Activated CD4-positive, alpha-beta memory T cell treated with anti-CD3 and anti-CD28 coated beads for 36 hours (primary cell): ENCODE data around the gene DLGAP4. TPM values are rescaled to one million over a fixed set of nuclear protein-coding genes. Genes with fewer than 3 reads are reported as not detected.

ENCODE experiments used
- CTCF ChIA-PET: fragments of 350-600 bp; sonication (Branson Sonifier 250); formaldehyde crosslinking; loops from one replicate; lab custom pipeline; 2021; ENCODE audit warnings: antibody characterized with exemption, inconsistent platforms; lab: Charles Lee
- POLR2A ChIA-PET: fragments of 350-600 bp; sonication (Branson Sonifier 250); formaldehyde crosslinking; loops from one replicate; lab custom pipeline; 2021; ENCODE audit warnings: antibody characterized with exemption; lab: Charles Lee
- DNase-seq: peaks from one replicate; pipeline ENCODE4 v3.0.0-alpha.2; 2020
- H3K27ac Mint-ChIP-seq: one replicate; pipeline ENCODE4 v1.8.0; 2021; ENCODE audit warnings: mixed read lengths
- H3K27me3 Mint-ChIP-seq: one replicate; pipeline ENCODE4 v1.8.0; 2021; ENCODE audit warnings: mixed read lengths
- H3K36me3 Mint-ChIP-seq: one replicate; pipeline ENCODE4 v1.8.0; 2021; ENCODE audit warnings: mixed read lengths
- H3K4me1 Mint-ChIP-seq: one replicate; pipeline ENCODE4 v1.8.0; 2021; ENCODE audit warnings: low read depth, mixed read lengths
- H3K4me3 Mint-ChIP-seq: one replicate; pipeline ENCODE4 v1.8.0; 2021; ENCODE audit warnings: mild to moderate bottlenecking, mixed read lengths
- H3K9me3 Mint-ChIP-seq: one replicate; pipeline ENCODE4 v1.8.0; 2021; ENCODE audit warnings: mixed read lengths
- intact Hi-C: fragments of 100-400 bp; cut with micrococcal nuclease; formaldehyde crosslinking; loops from one replicate; pipeline ENCODE4 v1.15.1; 2023
- total RNA-seq, 2 experiments: library from RNA; stranded (reverse); gene quantifications; one replicate each; pipeline ENCODE4 v1.2.3, GENCODE V29; 2021

Gene DLGAP4
- total RNA-seq, 2 experiments from 2014 or later = 18.5 to 18.8 TPM

GRCh38 chr20:36528875-36529417 lies 222.8 kb downstream of the DLGAP4 start:
- H3K27ac Mint-ChIP-seq = no peak overlapping the region
- peaks cover 17% of the 10 kb centered on the region for H3K36me3 Mint-ChIP-seq
- H3K9me3 Mint-ChIP-seq = no peaks in the 10 kb centered on the region
- no peaks in the 10 kb centered on the region for H3K27me3 Mint-ChIP-seq
- no peaks in the 10 kb centered on the region for H3K4me1 Mint-ChIP-seq
- no peak overlapping the region for H3K4me3 Mint-ChIP-seq
- CTCF ChIA-PET = no interaction called here
- intact Hi-C loops = no loop called here
- POLR2A ChIA-PET = no interaction called here
- DNase-seq = no peak

- intact Hi-C loops = no loop called here
- POLR2A ChIA-PET = no interaction called here
- DNase-seq = no peak
- CTCF ChIA-PET = interaction anchor here (0.6 kb wide), 1 partner anchor 394 kb away, joined by 4 read pairs; no protein-coding TSS in a partner anchor
- peaks cover 2% of the 10 kb centered on the region for H3K36me3 Mint-ChIP-seq
- no peaks in the 10 kb centered on the region for H3K4me1 Mint-ChIP-seq
- H3K4me3 Mint-ChIP-seq = no peak overlapping the region
- no peak overlapping the region for H3K27ac Mint-ChIP-seq
- H3K9me3 Mint-ChIP-seq = no peaks in the 10 kb centered on the region
- H3K27me3 Mint-ChIP-seq = no peaks in the 10 kb centered on the region
Measured at GRCh38 chr20:36532388-36532787, 226.2 kb downstream of the DLGAP4 start.

GRCh38 chr20:36532822-36533221 lies 226.7 kb downstream of the DLGAP4 start:
- CTCF ChIA-PET = interaction anchor here (0.6 kb wide), 1 partner anchor 394 kb away, joined by 4 read pairs; no protein-coding TSS in a partner anchor
- Mint-ChIP-seq H3K4me1 (no peaks in the 10 kb centered on the region), H3K27ac (no peak overlapping the region), H3K27me3 (no peaks in the 10 kb centered on the region), H3K4me3 (no peak overlapping the region), H3K9me3 (no peaks in the 10 kb centered on the region), H3K36me3 (no peaks in the 10 kb centered on the region)
- intact Hi-C loops = no loop called here
- no peak for DNase-seq
- POLR2A ChIA-PET = no interaction called here

GRCh38 chr20:36538026-36538722 lies 232.0 kb downstream of the DLGAP4 start:
- H3K27ac Mint-ChIP-seq = no peak overlapping the region
- H3K27me3 Mint-ChIP-seq = peaks cover 3% of the 10 kb centered on the region
- H3K4me3 Mint-ChIP-seq = no peak overlapping the region
- H3K36me3 Mint-ChIP-seq = no peaks in the 10 kb centered on the region
- ChIA-PET CTCF (no interaction called here), POLR2A (no interaction called here)
- no peaks in the 10 kb centered on the region for H3K4me1 Mint-ChIP-seq
- no peak for DNase-seq
- intact Hi-C loops = no loop called here
- H3K9me3 Mint-ChIP-seq = no peaks in the 10 kb centered on the region

- ChIA-PET POLR2A (no interaction called here), CTCF (no interaction called here)
- intact Hi-C loops = no loop called here
- no peak overlapping the region for H3K27ac Mint-ChIP-seq
- H3K4me3 Mint-ChIP-seq = no peak overlapping the region
- no peaks in the 10 kb centered on the region for H3K36me3 Mint-ChIP-seq
- H3K27me3 Mint-ChIP-seq = peaks cover 3% of the 10 kb centered on the region
- no peaks in the 10 kb centered on the region for H3K9me3 Mint-ChIP-seq
- no peaks in the 10 kb centered on the region for H3K4me1 Mint-ChIP-seq
- DNase-seq = no peak
Measured at GRCh38 chr20:36540551-36541211, 234.5 kb downstream of the DLGAP4 start.

GRCh38 chr20:36541227-36541767 lies 235.2 kb downstream of the DLGAP4 start, which contains the start of gene MYL9:
MYL9 (plus strand) TSS chr20:36541519; CDS start chr20:36544885, 3,366 bp downstream.
- intact Hi-C loops = no loop called here
- Mint-ChIP-seq H3K36me3 (no peaks in the 10 kb centered on the region), H3K4me3 (no peak within 1 kb of the TSS), H3K27ac (no peak within 1 kb of the TSS), H3K9me3 (no peaks in the 10 kb centered on the region), H3K27me3 (peaks cover 3% of the 10 kb centered on the region), H3K4me1 (no peaks in the 10 kb centered on the region)
- POLR2A ChIA-PET = no interaction called here
- CTCF ChIA-PET = no interaction called here
- no peak for DNase-seq

- H3K36me3 Mint-ChIP-seq = no peaks in the 10 kb centered on the region
- no peak overlapping the region for H3K4me3 Mint-ChIP-seq
- H3K27ac Mint-ChIP-seq = no peak overlapping the region
- intact Hi-C loops = no loop called here
- no peak for DNase-seq
- no peaks in the 10 kb centered on the region for H3K9me3 Mint-ChIP-seq
- H3K27me3 Mint-ChIP-seq = peaks cover 3% of the 10 kb centered on the region
- CTCF ChIA-PET = no interaction called here
- POLR2A ChIA-PET = no interaction called here
- no peaks in the 10 kb centered on the region for H3K4me1 Mint-ChIP-seq
Measured at GRCh38 chr20:36541768-36542488, 235.8 kb downstream of the DLGAP4 start.

GRCh38 chr20:36542516-36543183 lies 236.5 kb downstream of the DLGAP4 start:
- no peak for DNase-seq
- Mint-ChIP-seq H3K36me3 (no peaks in the 10 kb centered on the region), H3K27me3 (peaks cover 3% of the 10 kb centered on the region), H3K9me3 (no peaks in the 10 kb centered on the region), H3K27ac (no peak overlapping the region), H3K4me1 (no peaks in the 10 kb centered on the region), H3K4me3 (no peak overlapping the region)
- CTCF ChIA-PET = interaction anchor here (1.1 kb wide), 1 partner anchor 30 kb away, joined by 5 read pairs; no protein-coding TSS in a partner anchor
- POLR2A ChIA-PET = no interaction called here
- intact Hi-C loops = no loop called here

GRCh38 chr20:36543184-36544133 lies 237.3 kb downstream of the DLGAP4 start:
- Mint-ChIP-seq H3K4me3 (no peak overlapping the region), H3K36me3 (no peaks in the 10 kb centered on the region), H3K4me1 (no peaks in the 10 kb centered on the region), H3K27me3 (peaks cover 3% of the 10 kb centered on the region), H3K27ac (no peak overlapping the region), H3K9me3 (no peaks in the 10 kb centered on the region)
- intact Hi-C loops = no loop called here
- POLR2A ChIA-PET = no interaction called here
- CTCF ChIA-PET = interaction anchor here (1.1 kb wide), 1 partner anchor 31 kb away, joined by 5 read pairs; no protein-coding TSS in a partner anchor
- no peak for DNase-seq

GRCh38 chr20:36544134-36545018 lies 238.2 kb downstream of the DLGAP4 start:
- H3K27ac Mint-ChIP-seq = no peak overlapping the region
- CTCF ChIA-PET = no interaction called here
- peaks cover 3% of the 10 kb centered on the region for H3K27me3 Mint-ChIP-seq
- intact Hi-C loops = no loop called here
- no peaks in the 10 kb centered on the region for H3K36me3 Mint-ChIP-seq
- H3K4me3 Mint-ChIP-seq = no peak overlapping the region
- no peaks in the 10 kb centered on the region for H3K4me1 Mint-ChIP-seq
- no peaks in the 10 kb centered on the region for H3K9me3 Mint-ChIP-seq
- no peak for DNase-seq
- POLR2A ChIA-PET = no interaction called here
